Dermis microvascular lymphatic vessel endothelial cell (primary cell): ENCODE data around the gene MSMB. TPM values are rescaled to one million over a fixed set of nuclear protein-coding genes. Genes with fewer than 3 reads are reported as not detected.
A peak's percentile ranks its signal among the peaks of the same experiment; 100 is the strongest.
"Not testable (repeated sequence)": the region's sequence is repeated elsewhere in the genome, so short reads cannot be mapped to it uniquely, and the experiment has no call there.

Experiments used
- DNase-seq, 2 donors: peaks; one replicate each; pipeline versions ENCODE4 v3.0.0 to v3.0.0-alpha.2; 2010; ENCODE audit warnings: low read depth in 2 of 2
- total RNA-seq: library from RNA; depleted of rRNA; stranded (reverse); fragments of >200 nt; gene quantifications from 2 replicates; pipeline ENCODE4 v1.2.1, GENCODE V29; 2014

MSMB gene
- total RNA-seq, 1 donor from 2014 or later, result not detected

DNA sequence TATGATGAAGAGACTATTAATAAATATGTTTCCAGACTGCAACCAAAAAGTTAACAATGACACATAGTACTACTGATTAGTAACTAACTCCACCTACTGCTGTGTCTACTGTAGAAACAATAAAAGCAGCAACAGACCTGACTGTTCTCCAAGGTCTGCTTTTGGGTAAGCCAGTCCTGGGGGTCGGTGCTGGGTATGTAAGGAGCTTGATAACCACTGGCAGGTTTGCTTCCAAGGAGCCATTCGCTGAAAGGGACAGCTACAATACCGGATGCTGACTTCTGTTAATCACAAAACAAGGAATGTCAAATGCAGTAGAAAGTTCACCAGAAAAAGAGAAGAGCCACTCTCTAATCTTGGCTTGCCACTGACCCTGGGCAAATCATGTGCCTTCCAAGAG, 33.3 kb downstream of the MSMB start:
- no peak for DNase-seq

DNA sequence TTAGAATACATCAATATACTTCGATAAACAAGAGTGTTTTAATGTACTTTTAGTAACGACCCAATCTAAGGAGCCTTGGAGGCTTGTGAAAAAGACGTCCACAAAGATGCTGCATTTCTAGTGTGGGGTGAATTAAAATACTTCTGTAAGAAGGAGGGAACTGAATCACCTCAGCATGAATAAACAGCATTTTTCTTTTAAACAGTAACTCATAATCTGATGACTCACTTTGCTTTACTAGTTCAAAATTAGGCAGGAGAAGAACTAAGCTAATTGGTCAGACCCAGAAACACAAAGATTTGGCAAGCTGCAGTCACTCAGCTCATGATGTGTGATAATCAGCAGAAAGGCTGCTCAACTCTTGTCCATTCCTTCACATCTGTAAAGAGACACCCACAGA, 39.9 kb downstream of the MSMB start:
- no peak for DNase-seq

DNA sequence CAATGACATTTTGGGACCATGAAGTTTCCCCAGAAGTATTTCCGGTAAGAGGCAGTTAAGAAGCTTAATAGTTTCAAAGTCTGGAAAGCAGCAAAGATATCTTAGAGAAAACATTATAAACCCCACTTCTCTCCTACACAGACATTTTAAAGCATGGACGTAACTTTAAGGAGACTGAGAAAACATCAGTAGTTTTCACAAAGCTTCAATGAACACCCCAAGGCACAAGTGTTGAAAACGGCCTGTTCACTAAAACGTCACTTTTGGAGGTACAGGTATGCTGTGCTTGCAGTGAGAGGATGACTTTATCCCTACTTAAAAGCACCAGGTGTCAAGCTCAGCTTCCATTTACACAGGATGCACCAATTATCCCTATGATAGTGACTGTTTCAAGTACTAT, 40.7 kb downstream of the MSMB start:
- DNase-seq, result no peak

DNA sequence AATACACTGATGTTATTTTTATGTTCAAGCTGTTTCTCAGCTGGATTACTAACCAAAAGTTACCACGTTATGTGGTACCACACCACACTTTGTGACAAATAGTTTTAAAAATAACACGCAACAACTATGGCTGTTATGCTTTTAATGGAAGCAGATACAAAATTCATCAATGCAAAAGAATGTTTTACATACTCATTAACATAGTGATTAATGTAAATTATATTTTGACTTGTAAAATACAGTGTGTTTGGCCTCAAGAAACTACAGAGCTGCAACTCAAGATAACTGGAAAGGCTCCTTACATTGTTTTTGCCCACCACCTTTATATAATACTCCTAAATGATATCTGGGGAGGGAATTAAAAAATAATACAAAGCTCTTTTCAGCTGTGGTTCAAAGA, 41.1 kb downstream of the MSMB start:
- DNase-seq, result no peak

DNA sequence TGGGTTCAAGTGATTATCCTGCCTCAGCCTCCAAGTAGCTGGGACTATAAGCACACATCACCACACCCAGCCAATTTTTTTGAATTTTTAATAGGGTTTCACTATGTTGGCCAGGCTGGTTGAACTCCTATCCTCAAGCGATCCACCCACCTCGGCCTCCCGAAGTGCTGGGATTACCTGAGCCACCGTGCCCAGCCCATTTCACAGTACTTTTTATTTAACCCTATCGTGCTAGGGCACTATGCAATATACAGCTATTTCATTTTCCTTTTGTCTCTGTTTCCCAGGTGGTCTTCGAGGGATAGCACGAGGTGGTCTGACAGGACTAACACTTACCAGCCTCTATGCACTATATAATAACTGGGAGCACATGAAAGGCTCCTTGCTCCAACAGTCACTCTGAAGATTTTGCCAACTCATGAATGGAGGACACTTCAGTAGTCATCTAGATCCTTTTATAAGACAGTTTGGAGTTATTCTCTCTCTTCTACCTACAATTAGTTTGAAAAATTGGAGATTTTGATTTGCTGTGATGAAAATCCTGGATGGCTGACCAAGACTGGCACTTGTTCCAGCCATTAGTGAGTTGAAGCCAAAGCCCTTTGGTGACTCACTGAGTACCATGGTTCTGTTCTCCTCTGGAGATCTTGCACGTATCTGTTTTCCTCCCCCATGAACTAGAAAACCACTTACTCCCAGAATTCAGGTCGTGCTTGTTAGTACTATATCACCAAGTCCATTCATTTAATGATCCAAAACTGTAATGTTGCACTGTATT, 43.0 kb downstream of the MSMB start:
- no peak for DNase-seq

DNA sequence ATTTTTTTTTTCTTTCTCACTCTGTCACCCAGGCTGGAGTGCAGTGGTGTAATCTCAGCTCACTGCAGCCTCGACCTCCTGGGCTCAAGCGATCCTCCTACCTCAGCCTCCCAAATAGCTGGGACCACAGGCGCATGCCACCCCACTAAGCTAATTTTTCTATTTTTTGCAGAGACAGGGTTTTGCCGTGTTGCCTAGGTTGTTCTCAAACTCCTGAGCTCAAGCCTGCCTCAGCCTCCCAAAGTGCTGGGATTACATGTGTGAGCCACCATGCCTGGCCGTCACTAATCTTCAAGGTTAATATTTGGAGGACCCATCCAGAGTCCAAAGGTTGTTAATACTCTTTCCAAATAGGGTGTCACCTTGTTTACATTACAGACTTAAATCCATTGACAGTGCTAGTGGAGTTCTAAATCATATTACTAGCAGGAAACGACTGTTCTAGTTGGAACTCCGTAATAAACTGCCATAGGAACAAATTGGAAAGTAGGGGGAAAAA, 43.8 kb downstream of the MSMB start:
- DNase-seq, result not testable (repeated sequence)

DNA sequence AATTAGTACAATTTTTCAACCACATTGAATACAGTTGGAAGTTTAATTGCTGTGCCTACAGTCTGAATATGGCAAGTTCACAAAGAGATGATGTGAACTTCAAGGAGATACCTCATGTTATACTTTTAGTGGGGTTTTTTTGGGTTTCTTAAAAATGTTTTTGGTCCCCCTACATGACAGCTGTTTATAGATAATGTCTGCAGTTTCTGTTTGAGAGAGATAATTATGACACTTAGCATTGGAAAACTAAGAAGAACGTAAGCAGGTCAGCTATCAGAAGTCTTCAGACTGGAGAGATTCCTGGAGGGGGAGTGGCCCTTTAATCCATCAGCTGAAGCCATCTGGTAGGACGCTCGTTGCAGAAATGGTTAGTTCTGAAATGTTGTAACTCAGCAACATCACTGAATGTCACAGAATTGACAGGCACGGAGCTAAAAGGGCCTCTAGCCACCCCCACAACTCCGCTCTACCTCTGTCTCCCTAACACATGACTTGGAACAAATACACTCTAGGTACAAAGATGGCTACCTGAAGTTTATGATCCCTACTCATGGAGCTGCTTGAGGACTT, 44.8 kb downstream of the MSMB start:
- no peak for DNase-seq

DNA sequence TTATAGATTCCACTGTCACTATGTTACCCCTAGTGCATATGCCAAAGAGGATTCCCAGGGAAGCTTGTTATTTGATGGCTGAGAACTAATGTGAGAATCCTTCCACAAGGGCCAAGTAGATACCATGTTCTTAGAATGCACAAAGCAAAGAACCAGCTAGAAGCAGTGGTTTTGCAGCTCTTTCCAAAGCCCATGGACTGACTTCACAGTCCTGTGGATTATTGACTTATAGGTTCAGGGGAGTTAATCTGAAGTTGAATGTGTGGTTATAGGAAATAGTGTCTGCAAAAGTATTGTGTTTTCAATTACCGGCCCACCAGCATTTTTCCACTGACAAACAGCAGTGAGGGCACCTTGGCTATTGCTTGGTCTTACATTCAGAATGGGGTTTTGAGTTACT, 45.5 kb downstream of the MSMB start:
- DNase-seq, result no peak

DNA sequence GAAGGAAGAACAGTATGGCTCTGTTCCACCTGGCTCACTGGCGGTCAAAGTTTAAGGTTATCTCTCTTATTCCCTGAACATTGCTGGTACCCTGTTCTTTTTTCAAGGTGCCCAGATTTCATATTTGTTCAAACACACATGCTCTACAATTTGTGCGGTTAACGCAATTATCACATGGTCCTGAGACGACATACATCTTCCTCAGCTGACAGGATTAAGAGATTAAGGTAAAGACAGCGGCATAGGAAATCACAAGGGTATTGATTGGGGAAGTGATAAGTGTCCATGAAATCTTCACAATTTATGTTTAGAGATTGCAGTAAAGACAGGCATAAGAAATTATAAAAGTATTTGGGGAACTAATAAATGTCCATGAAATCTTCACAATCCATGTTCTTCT, 46.1 kb downstream of the MSMB start:
- not testable (repeated sequence) for DNase-seq

DNA sequence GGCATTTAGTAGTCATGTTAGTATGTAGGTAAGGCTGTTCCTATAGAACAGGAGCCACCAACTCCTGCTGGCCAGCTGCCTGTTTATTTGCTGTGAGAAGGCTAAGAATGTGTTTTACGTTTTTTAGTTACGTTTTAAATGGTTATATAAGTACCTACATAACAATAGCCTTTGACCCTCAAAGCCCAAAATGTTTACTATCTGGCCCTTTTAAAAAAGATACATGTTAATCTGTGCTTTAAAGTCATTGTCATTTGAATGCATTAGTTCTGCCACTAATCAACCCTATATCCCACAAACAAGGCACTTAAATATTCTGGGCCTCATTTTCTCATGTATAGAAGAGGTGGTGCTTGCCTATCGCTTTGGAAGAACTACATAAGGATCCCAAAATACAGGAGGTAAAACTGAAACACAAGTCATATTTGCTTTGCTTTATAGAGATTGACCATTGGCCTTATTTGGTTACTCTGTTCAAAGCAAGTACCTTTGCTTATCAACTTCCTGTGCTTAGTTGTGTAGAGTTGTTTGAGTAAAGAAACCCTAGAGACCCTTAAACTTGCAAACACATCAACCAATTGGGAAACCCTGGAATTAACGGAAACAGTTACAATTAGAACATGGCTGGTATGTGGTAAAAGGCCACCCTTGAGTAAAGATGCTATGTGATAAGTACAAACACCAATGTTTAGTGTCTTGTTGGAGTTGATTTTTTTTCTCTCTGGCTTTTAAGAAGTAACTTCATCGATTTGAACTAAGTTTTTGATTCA, 47.9 kb downstream of the MSMB start:
- DNase-seq, result no peak

DNA sequence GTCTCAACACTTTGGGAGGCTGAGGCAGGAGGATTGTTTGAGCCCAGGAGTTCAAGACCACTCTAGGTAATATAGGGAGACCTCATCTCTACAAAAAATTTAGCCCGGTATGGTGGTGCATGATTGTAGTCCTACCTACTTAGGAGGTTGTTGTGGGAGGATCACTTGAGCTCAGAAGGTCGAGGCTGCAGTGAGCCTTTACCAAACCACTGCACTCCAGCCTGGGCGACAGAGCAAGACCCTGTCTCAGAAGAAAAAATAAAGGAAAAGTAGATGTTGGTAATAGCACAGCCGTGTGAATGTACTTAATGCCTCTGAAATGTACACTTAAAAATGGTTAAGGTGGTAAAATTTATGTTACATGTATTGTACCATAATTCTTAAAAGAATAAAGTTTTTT, 48.5 kb downstream of the MSMB start:
- DNase-seq, result no peak

DNA sequence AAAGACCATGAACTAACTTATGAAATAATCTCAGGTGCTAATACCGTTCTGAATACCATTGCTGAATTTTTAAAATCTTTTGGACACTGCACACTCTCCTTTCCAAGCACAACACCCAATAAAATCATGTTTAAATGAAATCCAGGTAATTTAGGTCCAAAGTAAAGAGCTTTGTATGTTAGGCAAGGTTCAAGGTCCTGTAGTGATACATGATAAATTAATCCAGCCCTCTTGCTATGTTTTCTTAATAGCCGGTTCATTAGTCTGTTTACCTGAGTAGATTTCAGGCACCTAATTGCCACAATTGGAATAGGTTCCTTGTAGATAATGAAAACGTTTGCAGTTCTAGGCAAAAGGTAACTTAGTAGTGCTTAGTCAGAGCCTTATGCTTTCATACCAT, 60.5 kb downstream of the MSMB start:
- DNase-seq, result not testable (repeated sequence)

DNA sequence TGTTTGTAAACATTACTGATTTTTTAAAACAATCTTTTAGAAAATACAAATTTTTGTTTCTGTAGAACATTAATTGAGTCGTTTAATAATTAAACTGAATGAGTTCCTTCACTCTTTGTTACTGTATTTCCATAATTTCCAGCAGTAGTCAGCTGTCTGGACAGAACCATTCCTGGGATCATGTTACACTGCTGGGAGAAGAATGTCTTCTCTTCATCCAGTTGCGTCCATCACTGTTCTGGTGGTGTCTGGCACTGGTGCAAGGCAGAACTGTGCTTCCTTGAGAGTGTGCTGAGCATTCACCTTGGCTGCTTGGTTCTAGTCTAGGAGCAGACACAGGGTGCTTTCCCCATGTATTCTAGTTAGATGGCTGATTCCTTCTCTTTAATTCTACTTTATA, 61.6 kb downstream of the MSMB start:
- not testable (repeated sequence) for DNase-seq

DNA sequence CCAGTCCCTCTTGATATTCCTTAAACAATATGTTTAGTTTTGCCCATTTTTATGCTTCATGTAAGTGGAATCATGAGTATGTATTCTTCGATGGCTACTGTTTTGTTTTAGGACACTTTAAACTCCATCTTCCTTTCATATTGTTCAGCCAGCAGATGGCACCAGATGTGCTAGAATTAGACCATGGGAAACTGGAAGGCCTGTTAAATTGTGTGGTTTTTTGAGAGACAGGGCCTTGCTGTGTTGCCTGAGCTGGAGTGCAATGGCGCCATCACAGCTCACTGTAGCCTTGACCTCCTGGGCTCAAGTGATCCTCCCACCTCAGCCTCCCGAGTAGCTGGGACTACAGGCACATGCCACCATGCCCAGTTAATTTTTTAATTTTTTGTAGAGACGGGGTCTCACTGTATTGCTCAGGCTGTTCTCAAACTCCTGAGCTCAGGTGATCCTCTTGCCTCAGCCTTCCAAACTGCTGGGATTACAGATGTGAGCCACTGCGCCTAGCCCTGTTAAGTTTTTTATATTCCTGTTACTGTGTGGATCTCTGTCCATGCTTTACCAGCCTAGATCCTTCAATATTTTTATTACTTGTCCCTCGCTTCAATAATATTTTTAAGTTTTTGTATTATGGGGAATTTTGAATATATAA, 62.4 kb downstream of the MSMB start:
- peak; percentile 50 to 67 for DNase-seq

Other genes starting within 250 kb of the MSMB start
- 1.8 and 2.8 TPM in 2 replicates for gene AGAP4, start 198.8 kb downstream of the MSMB start, total RNA-seq
- 54.7 and 62.4 TPM in 2 replicates for gene TIMM23, start 73.8 kb downstream of the MSMB start, total RNA-seq
- gene NCOA4, start 15.6 kb downstream of the MSMB start, total RNA-seq, result 149 and 167 TPM in 2 replicates
- gene ANTXRL, start 240.7 kb upstream of the MSMB start, total RNA-seq, result not detected in 2 replicates